Stimulated activated memory B cell treated with anti-CD40 and anti-IgM and Interleukin-4, amounts not matched to agents 10 μg/mL and 1 μg/mL and 100 μg/mL, for 72 hours (primary cell): ENCODE measurements around the gene TNS3.

Source experiments
- ATAC-seq: fragments of 150-1000 bp; cut with Tn5 transposase; 2 replicates; pipeline ENCODE4 v1.10.0; 2021
- H3K27ac Mint-ChIP-seq: one replicate; pipeline ENCODE4 v1.8.0; 2022; ENCODE audit warnings: mild to moderate bottlenecking, mixed read lengths
- H3K27me3 Mint-ChIP-seq: one replicate; pipeline ENCODE4 v1.8.0; 2022; ENCODE audit warnings: mixed read lengths
- H3K36me3 Mint-ChIP-seq: one replicate; pipeline ENCODE4 v1.8.0; 2022; ENCODE audit warnings: mixed read lengths
- H3K4me1 Mint-ChIP-seq: one replicate; pipeline ENCODE4 v1.8.0; 2022; ENCODE audit warnings: mixed read lengths
- H3K4me3 Mint-ChIP-seq: one replicate; pipeline ENCODE4 v1.8.0; 2022; ENCODE audit warnings: mild to moderate bottlenecking, moderate library complexity, mixed read lengths
- H3K9me3 Mint-ChIP-seq: one replicate; pipeline ENCODE4 v1.8.0; 2022; ENCODE audit warnings: mixed read lengths

TNS3 gene

DNA sequence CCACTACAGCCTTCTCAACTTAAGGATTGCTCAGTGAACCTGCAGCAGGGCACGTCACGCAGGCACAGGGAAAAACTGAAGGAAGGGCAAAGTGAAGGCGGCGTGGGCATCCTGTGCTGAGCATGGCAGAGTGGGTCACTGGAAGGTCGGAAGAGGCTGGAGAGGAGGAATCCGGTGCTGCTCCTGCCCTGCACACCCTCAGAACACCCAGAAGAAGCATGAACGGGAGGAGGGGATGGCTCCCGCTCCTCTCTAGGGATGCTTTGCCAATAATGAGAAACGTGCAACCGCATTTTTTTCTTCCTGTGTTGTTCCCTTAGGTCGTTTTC, 175.1 kb downstream of the TNS3 start:
- Mint-ChIP-seq H3K4me3 (no peak overlapping the region), H3K9me3 (no peaks in the 10 kb centered on the region), H3K4me1 (no peaks in the 10 kb centered on the region), H3K27me3 (no peaks in the 10 kb centered on the region), H3K27ac (no peak overlapping the region), H3K36me3 (peaks cover 37% of the 10 kb centered on the region)
- ATAC-seq, result no peak

DNA sequence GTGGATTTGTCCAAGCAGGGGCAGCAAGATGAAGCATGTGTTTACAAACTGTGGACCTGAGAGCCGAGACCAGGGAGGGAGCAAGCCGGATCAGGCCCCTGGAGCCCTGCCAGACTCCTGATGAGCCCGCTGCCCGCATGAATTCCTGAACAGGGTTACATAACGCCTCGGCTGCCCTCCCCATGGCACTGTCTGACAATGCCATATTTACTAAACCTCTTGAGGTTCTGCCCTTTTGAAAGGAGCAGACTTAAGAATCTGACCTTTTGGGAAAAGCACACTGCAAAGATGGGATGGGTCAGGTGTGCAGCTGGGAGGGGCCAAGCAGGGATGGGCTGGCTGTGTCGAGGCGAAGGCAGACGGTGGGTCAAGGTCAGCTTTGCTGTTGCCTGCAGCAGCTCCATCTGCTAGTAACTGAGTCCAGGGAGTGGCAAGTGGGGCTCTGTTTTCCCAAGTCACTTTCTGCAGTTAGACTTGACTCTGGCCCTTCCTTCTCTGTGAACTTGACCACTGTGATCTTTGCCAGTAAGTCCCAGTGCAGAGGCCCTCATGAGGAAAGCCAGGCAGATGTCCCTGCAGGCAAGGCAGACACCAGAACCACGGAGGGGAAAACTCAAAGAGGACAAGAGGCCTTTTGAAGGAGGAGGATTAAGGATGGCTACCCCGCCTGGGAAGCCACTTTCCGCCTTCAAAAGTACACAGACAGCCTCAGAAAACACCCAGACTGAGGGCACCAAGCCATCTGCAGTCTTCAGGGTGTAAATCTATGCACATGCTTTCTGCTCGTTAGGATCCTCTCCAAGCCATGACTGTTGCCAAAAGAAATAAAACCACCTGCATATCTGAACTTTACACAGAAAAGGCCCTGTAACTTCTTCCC, 175.8 kb downstream of the TNS3 start:
- Mint-ChIP-seq H3K9me3 (no peaks in the 10 kb centered on the region), H3K27ac (no peak overlapping the region), H3K36me3 (peaks cover 35% of the 10 kb centered on the region), H3K4me1 (peaks cover under 1% of the 10 kb centered on the region), H3K4me3 (no peak overlapping the region), H3K27me3 (no peaks in the 10 kb centered on the region)
- no peak for ATAC-seq

DNA sequence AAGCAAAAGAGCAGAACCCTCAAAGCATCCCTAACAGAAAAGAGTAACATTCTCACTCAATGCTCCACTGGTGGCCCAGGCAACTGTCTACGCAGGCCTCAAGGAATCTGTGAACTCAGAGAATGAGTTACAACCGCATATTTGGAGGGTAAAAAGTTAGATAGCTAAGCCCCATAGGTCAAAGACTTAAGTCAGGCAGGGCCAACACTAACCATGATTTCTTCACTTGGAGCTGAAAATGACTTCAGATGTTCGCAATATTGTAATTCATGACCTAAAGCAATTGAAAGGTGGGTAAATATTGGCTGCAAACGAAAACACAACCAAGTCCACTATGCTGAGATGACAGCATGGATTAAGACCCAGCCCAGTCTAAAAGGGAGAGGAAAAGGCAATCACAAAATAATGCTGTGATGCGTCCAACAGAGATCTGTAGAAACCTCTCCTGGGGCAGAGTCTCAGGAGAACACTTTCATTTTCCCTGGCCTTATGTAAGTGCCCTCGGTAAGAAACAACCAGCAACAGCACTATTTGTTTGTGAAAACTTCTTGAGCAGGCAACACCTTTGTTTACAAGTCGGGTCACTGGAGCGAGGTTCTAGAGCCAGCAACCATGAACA, 176.5 kb downstream of the TNS3 start:
- H3K4me3 Mint-ChIP-seq, result no peak overlapping the region
- no peak for ATAC-seq
- no peak overlapping the region for H3K27ac Mint-ChIP-seq
- H3K27me3 Mint-ChIP-seq, result no peaks in the 10 kb centered on the region
- peaks cover 8% of the 10 kb centered on the region for H3K4me1 Mint-ChIP-seq
- no peaks in the 10 kb centered on the region for H3K9me3 Mint-ChIP-seq
- peaks cover 41% of the 10 kb centered on the region for H3K36me3 Mint-ChIP-seq

DNA sequence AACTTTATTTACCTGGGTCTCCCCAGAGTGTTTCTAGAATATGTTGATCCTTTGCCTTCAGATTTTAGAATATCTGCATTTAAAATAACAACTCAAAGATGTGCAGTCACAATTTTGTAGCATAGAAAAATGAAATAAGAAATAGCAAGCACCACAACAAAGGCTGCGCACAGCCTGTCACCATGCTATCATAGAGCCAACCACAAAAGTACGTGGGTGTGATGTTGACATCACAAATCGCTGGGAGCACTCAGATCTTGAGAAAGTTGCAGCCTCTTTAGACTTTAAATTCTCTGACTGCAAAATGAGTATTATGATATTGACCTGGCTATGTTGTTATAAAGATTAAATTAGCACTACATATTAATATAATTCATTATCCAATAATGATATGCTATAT, 177.9 kb downstream of the TNS3 start:
- no peak overlapping the region for H3K4me3 Mint-ChIP-seq
- H3K9me3 Mint-ChIP-seq, result no peaks in the 10 kb centered on the region
- no peak for ATAC-seq
- no peaks in the 10 kb centered on the region for H3K27me3 Mint-ChIP-seq
- H3K4me1 Mint-ChIP-seq, result peaks cover 19% of the 10 kb centered on the region
- H3K36me3 Mint-ChIP-seq, result peaks cover 51% of the 10 kb centered on the region
- H3K27ac Mint-ChIP-seq, result no peak overlapping the region

DNA sequence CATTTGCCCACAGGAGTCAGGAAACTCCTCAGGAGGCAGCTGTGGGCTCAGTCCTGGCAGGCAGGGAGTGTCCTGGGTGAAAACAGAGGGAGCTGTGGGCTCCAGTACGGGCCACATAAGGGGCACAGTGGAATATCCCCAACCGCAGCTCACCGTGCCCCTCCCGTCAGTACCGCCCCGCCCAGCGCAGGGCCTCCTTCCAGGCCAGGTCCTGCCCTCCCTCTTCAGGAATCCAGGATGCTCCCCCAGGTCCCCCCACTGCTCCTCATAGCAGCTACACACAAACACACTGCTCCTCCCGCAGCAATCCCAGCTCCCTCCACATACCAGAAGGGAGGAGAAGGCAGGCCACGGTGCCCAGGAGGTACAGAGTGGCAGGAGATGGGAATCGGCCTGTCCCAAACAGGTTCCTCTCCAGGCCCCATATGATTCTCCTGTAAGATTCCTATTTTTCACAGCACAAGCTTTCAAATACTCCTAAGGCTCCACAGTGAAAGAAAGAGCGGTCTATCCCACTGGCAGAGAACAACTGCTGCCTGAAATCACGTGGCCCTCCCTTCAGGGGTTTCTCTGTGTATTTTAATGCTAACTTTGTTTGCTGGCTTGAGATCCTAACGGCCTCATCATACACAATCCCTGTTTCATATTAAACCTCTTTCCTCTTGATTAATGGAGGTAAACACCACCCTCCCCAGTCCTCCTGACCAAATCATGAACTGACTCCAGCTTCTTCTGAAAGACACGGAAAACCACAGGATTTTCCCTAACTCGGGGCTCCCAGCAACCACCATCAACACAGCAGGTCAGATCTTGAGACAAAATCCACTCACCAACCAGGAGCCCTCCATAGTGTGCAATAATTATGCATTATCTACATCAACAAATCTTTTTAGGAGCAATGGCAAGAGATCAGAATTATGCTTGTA, 178.7 kb downstream of the TNS3 start:
- H3K27me3 Mint-ChIP-seq, result no peaks in the 10 kb centered on the region
- peaks cover 54% of the 10 kb centered on the region for H3K36me3 Mint-ChIP-seq
- ATAC-seq, result no peak
- peaks cover 19% of the 10 kb centered on the region for H3K4me1 Mint-ChIP-seq
- H3K4me3 Mint-ChIP-seq, result no peak overlapping the region
- H3K27ac Mint-ChIP-seq, result no peak overlapping the region
- H3K9me3 Mint-ChIP-seq, result no peaks in the 10 kb centered on the region

DNA sequence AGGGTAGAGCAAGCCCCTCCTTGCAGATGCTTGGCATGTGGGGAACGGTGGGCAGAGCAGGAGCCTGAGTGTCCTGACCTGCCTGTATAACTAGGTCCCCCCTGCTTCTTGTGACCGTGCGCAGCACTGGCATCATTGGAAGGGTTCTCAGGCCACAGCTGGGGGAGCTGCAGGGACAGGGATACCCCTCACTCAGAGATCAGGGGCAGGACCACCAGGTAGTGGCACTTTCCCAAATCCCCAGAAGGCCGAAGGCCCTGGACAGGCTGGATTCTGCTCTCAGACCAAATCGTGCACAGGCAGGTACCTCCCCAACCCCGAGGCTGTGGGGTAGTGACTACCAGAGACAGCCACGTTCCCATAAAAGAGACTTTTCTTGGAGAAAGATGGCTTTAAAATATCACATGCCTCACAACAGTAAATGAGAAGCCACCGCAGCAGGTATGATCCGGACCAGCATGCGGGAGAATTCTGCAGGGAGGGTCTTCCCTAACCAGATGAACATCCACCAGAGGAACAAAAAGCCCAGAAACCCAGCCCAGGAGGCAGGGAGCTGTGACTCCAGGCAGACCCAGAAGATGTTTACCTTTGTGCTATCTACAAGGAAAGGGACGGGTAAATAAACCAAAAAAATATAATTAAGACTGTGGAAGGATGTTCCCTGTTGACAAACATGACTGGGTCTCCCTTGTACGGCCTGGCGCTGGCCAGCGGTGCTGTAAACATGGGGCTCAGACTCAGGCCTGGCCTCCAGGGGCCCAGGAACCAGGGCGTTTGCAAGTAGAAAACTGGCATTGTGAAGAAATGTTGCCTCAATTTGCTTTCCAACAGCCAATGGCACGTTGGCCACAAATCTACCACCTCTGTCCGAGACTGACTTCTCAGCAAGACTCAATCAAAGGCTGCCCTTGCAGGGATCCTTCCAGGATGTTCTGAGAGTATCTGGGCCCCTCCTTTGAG, 180.0 kb downstream of the TNS3 start:
- ATAC-seq, result no peak
- H3K4me1 Mint-ChIP-seq, result peaks cover 19% of the 10 kb centered on the region
- no peak overlapping the region for H3K27ac Mint-ChIP-seq
- peaks cover 55% of the 10 kb centered on the region for H3K36me3 Mint-ChIP-seq
- H3K27me3 Mint-ChIP-seq, result no peaks in the 10 kb centered on the region
- H3K4me3 Mint-ChIP-seq, result no peak overlapping the region
- no peaks in the 10 kb centered on the region for H3K9me3 Mint-ChIP-seq

DNA sequence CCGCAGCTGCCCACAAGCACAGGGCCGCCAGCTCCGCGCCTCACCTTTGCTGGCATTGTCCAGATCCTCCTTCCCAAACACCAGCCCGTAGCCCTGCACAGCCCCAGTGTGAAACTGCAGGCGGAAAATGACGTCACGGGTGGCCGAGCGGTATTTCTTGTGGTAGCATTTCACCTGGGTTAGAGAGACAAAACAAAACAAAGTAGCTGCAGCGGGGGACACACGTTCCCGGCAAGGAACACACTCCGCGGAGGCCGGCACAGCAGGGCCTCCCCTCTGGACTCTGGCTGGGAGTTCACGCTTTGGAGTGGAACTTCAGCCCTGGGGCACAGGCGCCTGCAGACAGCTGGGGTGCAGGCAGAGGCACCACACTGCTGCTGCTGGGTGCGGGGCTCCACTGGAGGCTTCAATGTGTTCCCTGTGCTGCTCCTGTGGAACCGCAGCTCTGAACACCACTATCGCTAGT, 181.1 kb downstream of the TNS3 start:
- no peak overlapping the region for H3K4me3 Mint-ChIP-seq
- peaks cover 60% of the 10 kb centered on the region for H3K36me3 Mint-ChIP-seq
- no peaks in the 10 kb centered on the region for H3K27me3 Mint-ChIP-seq
- H3K9me3 Mint-ChIP-seq, result no peaks in the 10 kb centered on the region
- H3K27ac Mint-ChIP-seq, result no peak overlapping the region
- no peak for ATAC-seq
- H3K4me1 Mint-ChIP-seq, result peaks cover 19% of the 10 kb centered on the region

DNA sequence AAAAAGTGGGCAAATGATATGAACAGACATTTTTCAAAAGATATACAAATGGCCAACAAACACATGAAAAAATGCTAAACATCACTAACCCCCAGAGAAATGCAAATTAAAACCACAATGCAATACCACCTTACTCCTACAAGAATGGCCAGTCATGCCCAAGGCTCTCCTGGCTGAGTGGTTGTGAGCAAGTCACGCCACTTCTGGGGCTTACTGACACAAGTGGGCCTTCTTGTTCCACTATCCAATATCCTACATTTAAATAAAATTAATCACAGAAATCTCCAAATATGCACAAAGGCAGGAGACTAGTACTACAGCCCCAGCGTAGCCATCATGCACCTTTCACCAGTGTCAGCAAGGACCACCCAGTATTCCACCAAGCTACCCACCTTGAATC, 181.9 kb downstream of the TNS3 start:
- Mint-ChIP-seq H3K4me1 (peaks cover 19% of the 10 kb centered on the region), H3K27ac (no peak overlapping the region), H3K27me3 (no peaks in the 10 kb centered on the region)

DNA sequence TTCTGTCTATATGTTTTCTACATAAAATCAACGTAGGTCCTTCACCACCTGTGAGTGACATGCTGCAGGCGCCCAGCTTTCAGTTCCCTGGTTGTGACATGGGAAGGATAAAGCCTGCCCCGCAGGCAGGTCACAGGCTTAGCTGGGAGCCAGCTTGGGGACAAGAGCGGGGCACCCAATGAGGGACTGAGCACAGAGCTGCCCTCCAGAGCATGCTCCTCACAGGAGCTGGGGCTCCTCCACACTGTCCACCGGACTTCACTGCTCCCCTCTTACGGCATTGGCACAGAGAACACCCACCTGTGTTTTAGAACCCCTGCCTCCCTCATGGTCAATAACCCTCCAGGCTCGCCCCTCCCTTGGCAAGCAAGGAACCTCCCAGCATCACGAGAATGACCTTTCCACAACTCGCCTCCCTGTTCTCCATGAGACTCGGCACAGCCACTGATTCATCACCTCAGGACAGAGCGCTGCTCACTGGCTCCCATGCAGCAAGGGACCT, 187.1 kb downstream of the TNS3 start:
- ATAC-seq, result no peak
- no peaks in the 10 kb centered on the region for H3K9me3 Mint-ChIP-seq
- H3K27ac Mint-ChIP-seq, result no peak overlapping the region
- H3K36me3 Mint-ChIP-seq, result peaks cover 80% of the 10 kb centered on the region
- H3K4me3 Mint-ChIP-seq, result no peak overlapping the region
- H3K27me3 Mint-ChIP-seq, result no peaks in the 10 kb centered on the region
- H3K4me1 Mint-ChIP-seq, result peaks cover 17% of the 10 kb centered on the region

More for the DNA sequence above, 181.9 kb downstream of the TNS3 start:
- peaks cover 68% of the 10 kb centered on the region for H3K36me3 Mint-ChIP-seq
- no peaks in the 10 kb centered on the region for H3K9me3 Mint-ChIP-seq
- no peak overlapping the region for H3K4me3 Mint-ChIP-seq
- no peak for ATAC-seq

DNA sequence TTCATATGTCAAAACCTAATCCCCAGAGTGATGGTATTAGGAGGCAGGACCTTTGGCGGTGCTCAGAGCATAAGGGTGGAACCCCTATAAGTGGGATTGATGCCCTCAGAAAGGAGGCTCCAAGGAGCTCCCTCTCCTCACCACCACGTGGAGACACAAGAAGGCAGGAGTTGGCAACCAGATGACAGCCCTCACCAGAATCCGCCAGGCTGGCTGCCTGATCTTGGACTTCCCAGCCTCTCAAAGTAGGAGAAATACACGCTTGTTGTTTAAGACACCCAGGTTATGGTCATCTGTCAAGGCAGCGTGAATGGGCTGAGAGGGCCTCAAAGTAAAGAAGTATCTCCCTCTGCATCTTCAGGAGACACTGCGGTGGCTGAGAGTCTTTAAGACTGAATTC, 187.7 kb downstream of the TNS3 start:
- Mint-ChIP-seq H3K27me3 (no peaks in the 10 kb centered on the region), H3K36me3 (peaks cover 74% of the 10 kb centered on the region), H3K4me3 (no peak overlapping the region), H3K4me1 (peaks cover 12% of the 10 kb centered on the region), H3K9me3 (no peaks in the 10 kb centered on the region), H3K27ac (no peak overlapping the region)
- no peak for ATAC-seq

DNA sequence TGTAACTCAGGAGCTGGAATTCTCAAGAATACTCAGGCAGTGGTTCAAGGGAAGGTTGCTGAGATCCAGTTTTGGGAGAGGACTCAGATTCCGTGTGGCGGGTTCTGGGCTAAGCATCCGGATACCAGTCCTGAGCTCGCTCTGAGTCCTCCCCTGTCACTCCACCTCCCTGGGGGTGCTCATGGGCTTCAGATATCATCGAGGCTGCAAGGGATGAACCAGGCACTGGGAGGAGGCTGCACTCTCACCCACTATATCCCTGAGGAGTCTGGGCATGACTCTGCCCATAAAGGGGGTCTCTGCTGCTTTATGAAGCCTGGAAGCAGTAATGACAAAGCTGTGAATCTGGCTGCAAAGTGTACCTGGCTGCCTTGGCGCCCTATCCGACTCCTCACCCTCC, 188.5 kb downstream of the TNS3 start:
- no peak for ATAC-seq
- no peak overlapping the region for H3K27ac Mint-ChIP-seq
- peaks cover 76% of the 10 kb centered on the region for H3K36me3 Mint-ChIP-seq
- H3K27me3 Mint-ChIP-seq, result no peaks in the 10 kb centered on the region
- H3K4me3 Mint-ChIP-seq, result no peak overlapping the region
- H3K9me3 Mint-ChIP-seq, result peaks cover 4% of the 10 kb centered on the region
- peaks cover 12% of the 10 kb centered on the region for H3K4me1 Mint-ChIP-seq

DNA sequence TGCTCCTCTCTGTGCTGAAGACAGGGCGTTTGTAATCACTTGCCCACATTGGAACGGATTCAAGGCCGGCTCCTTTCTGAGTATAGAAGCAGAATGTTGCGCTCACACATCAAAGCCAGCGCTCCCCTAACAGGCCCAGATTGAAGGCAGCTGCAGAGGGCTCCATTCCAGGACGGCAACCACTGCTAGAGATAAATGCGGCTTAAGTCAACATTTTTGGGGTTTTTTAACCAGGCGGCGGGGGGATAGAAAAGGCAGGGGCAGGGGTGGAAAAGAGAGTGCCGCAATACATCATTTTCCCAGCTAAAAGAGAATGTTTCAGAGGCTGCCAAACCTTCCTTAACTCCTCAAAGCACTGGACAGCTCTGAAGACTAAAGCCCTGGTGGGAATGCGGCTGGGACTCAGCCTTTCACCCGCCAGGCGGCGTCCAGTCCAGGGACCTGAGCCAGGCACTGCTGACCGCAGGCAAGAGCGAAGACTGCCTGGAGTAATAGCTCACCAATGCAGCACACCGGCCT, 189.6 kb downstream of the TNS3 start:
- H3K27me3 Mint-ChIP-seq, result no peaks in the 10 kb centered on the region
- no peak for ATAC-seq
- H3K4me3 Mint-ChIP-seq, result no peak overlapping the region
- peaks cover 75% of the 10 kb centered on the region for H3K36me3 Mint-ChIP-seq
- no peak overlapping the region for H3K27ac Mint-ChIP-seq
- H3K9me3 Mint-ChIP-seq, result peaks cover 4% of the 10 kb centered on the region
- H3K4me1 Mint-ChIP-seq, result peaks cover 12% of the 10 kb centered on the region

DNA sequence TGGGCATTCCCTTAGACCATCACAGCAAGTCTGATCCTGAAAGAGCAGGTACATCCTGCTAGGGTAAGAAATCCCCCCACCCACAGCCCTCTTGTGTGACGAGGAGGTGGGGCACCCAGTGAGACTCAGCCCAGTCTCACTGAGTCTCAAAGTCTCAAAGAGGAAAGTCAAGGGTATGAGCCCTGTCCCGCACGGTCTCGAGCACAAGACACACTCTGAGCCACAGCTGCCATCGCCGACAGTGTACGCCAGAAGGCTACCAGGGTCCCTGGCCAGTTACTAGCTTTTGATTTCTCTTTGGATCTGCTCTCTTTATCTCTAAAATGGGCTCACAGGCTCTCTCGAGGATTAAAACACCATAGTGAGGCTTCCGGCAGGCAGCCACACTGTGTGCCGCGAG, 190.2 kb downstream of the TNS3 start:
- Mint-ChIP-seq H3K9me3 (peaks cover 4% of the 10 kb centered on the region), H3K36me3 (peaks cover 71% of the 10 kb centered on the region), H3K4me1 (peaks cover 12% of the 10 kb centered on the region), H3K27me3 (no peaks in the 10 kb centered on the region), H3K27ac (no peak overlapping the region), H3K4me3 (no peak overlapping the region)
- ATAC-seq, result no peak

DNA sequence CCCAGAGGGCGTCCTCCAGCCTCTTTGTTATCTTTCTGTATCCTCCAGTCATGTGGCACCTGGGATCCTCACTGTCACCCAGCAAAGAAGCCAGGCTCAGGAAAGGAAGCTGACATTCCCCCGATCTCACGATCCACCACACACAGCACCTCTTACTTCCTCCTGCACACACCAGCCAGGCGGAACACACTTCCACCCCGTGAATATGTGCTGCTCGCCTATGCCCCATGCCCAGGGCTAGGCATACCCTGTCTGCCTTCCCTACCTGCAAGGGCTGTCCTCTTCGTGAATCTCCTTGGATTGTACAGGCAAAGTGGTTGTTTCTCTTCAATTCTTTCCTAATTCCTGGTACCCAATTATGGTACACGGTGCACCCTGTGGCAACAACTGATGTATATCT, 191.0 kb downstream of the TNS3 start:
- H3K9me3 Mint-ChIP-seq, result peaks cover 4% of the 10 kb centered on the region
- no peaks in the 10 kb centered on the region for H3K27me3 Mint-ChIP-seq
- no peak overlapping the region for H3K4me3 Mint-ChIP-seq
- H3K4me1 Mint-ChIP-seq, result peaks cover 12% of the 10 kb centered on the region
- ATAC-seq, result peak; percentile 63
- H3K36me3 Mint-ChIP-seq, result peaks cover 68% of the 10 kb centered on the region
- peak overlapping the region; percentile 65 for H3K27ac Mint-ChIP-seq
